HG02970 (cell line): ENCODE data around the gene TPM1.

Experiments used
- ATAC-seq: cut with Tn5 transposase; IDR thresholded peaks from one replicate; pipeline ENCODE4 v1.9.1; 2021; ENCODE audit warnings: mild to moderate bottlenecking, moderate library complexity, moderate number of reproducible peaks; ENCODE audit not compliant: unreplicated experiment, low FRiP score

Gene TPM1

GRCh38 chr15:63040509-63040908, 2.0 kb upstream of the TPM1 start:
- no peak for ATAC-seq

GRCh38 chr15:63040954-63041353, 1.6 kb upstream of the TPM1 start:
- no peak for ATAC-seq

GRCh38 chr15:63041402-63041973, 1.1 kb upstream of the TPM1 start:
- no peak for ATAC-seq

- no peak for ATAC-seq
These were observed 359 bp downstream of the TPM1 start for GRCh38 chr15:63042877-63043334.

GRCh38 chr15:63043335-63044076, 959 bp downstream of the TPM1 start:
- no peak for ATAC-seq

- ATAC-seq: no peak
These were observed 1.6 kb downstream of the TPM1 start for GRCh38 chr15:63044077-63044644.

GRCh38 chr15:63044645-63045464, 2.3 kb downstream of the TPM1 start:
- no peak for ATAC-seq

GRCh38 chr15:63045465-63045840, 2.9 kb downstream of the TPM1 start:
- ATAC-seq: no peak

GRCh38 chr15:63045879-63046278, 3.3 kb downstream of the TPM1 start:
- ATAC-seq: no peak

- ATAC-seq: no peak
These were observed 4.6 kb downstream of the TPM1 start for GRCh38 chr15:63046917-63047760.

GRCh38 chr15:63047792-63048114, 5.2 kb downstream of the TPM1 start:
- no peak for ATAC-seq

- ATAC-seq: peak; percentile 87
These were observed 5.7 kb downstream of the TPM1 start for GRCh38 chr15:63048115-63048775.

- peak; percentile 25 for ATAC-seq
These were observed 6.5 kb downstream of the TPM1 start for GRCh38 chr15:63048776-63049665.

GRCh38 chr15:63049783-63050371, 7.3 kb downstream of the TPM1 start:
- no peak for ATAC-seq

GRCh38 chr15:63050731-63051155, 8.2 kb downstream of the TPM1 start:
- ATAC-seq: no peak

- ATAC-seq: no peak
These were observed 8.9 kb downstream of the TPM1 start for GRCh38 chr15:63051156-63052066.

GRCh38 chr15:63052077-63052841, 9.7 kb downstream of the TPM1 start:
- ATAC-seq: no peak
